ENCODE measurements around the gene ARFRP1. TPM values are rescaled to one million over a fixed set of nuclear protein-coding genes. Genes with fewer than 3 reads are reported as not detected.

ARFRP1 gene
- total RNA-seq, 1 donor from 2014 or later, result 66.0 TPM

DNA sequence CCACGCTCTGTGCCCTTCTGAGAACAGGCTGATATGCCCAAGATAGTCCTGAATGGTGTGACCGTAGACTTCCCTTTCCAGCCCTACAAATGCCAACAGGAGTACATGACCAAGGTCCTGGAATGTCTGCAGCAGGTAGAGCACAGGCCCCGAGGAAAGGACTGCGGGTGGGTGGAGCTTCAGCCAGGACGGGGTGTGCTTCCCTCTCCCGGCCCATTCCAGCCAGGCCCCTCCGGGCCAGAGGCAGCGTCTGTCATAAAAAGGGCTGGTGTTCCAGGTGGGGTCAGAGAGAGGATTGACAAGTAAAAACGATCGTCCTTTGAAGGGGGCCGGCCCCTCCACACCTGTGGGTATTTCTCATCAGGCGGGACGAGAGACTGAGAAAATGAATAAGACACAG, 48.4 kb downstream of the ARFRP1 start:
- ChIA-PET POLR2A (interaction anchor here (0.6 kb wide), 1 partner anchor 35 kb away, joined by 4 read pairs; no protein-coding TSS in a partner anchor), CTCF (no interaction called here)

DNA sequence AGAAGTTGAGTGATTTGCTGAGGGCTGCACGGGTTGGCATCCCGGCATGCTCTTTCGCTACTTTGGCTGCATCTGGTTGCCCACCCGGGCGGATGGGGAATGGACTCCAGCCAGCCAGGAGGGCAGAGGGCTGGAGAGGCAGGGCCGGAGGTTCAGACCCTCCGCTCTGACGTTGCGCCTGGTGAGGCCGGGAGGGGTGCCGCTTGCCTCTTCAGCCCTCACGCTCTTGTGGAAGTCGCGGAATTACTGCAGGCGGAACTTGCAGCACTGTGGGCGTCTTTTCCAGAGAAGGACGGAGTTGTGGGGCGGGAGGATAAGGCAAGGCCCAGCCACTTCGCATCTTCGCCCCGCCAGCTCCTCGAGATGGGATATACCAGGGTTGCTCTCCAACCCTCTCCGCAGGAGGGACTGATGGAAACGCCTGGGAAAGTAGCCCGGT, 49.0 kb downstream of the ARFRP1 start:
- ChIA-PET CTCF (interaction anchor here (0.8 to 3.2 kb wide), 5 partner anchors 17 to 322 kb away, joined by 3 to 19 read pairs (median 3); partner anchors contain the start of genes PRPF6, PTK6 and UCKL1), POLR2A (interaction anchor here (0.6 to 2.0 kb wide), 18 partner anchors 9 to 321 kb away, joined by 3 to 24 read pairs (median 5); partner anchors contain the start of genes ARFRP1, DNAJC5, GMEB2 and HELZ2)
- peaks cover 20% of the 10 kb centered on the region for H3K36me3 Mint-ChIP-seq (ENCODE audit: low read depth)
- peaks cover 24% of the 10 kb centered on the region for H3K4me1 Mint-ChIP-seq
- peak; percentile 15 for ATAC-seq (ENCODE audit: low read depth)
- H3K4me3 Mint-ChIP-seq, result peak overlapping the region; percentile 97
- TF ChIP-seq, protein P1, sequence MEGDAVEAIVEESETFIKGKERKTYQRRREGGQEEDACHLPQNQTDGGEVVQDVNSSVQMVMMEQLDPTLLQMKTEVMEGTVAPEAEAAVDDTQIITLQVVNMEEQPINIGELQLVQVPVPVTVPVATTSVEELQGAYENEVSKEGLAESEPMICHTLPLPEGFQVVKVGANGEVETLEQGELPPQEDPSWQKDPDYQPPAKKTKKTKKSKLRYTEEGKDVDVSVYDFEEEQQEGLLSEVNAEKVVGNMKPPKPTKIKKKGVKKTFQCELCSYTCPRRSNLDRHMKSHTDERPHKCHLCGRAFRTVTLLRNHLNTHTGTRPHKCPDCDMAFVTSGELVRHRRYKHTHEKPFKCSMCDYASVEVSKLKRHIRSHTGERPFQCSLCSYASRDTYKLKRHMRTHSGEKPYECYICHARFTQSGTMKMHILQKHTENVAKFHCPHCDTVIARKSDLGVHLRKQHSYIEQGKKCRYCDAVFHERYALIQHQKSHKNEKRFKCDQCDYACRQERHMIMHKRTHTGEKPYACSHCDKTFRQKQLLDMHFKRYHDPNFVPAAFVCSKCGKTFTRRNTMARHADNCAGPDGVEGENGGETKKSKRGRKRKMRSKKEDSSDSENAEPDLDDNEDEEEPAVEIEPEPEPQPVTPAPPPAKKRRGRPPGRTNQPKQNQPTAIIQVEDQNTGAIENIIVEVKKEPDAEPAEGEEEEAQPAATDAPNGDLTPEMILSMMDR (IDR thresholded peaks at IDR 0.05), result no peak
- peak overlapping the region; percentile 93 for H3K27ac Mint-ChIP-seq
- intact Hi-C loops (cut with micrococcal nuclease), result loop anchor here (1.0 to 10.0 kb wide), 9 partner anchors 16 to 324 kb away; partner anchors contain the start of genes ARFRP1, GMEB2, LIME1 and PPDPF
- no peak for DNase-seq
- H3K9me3 Mint-ChIP-seq, result no peaks in the 10 kb centered on the region
- peaks cover 3% of the 10 kb centered on the region for H3K27me3 Mint-ChIP-seq

More for the DNA sequence above, 48.4 kb downstream of the ARFRP1 start:
- H3K4me3 Mint-ChIP-seq, result peak overlapping the region; percentile 97
- peaks cover 3% of the 10 kb centered on the region for H3K27me3 Mint-ChIP-seq
- TF ChIP-seq, protein P1 (IDR thresholded peaks at IDR 0.05), result no peak
- ATAC-seq (ENCODE audit: low read depth) (no peak), DNase-seq (no peak)
- no peak overlapping the region for H3K27ac Mint-ChIP-seq
- intact Hi-C loops (cut with micrococcal nuclease), result loop anchor here (5.0 to 10.0 kb wide), 2 partner anchors 75 to 323 kb away; partner anchors contain the start of genes LIME1, PRPF6 and SLC2A4RG
- peaks cover 20% of the 10 kb centered on the region for H3K36me3 Mint-ChIP-seq (ENCODE audit: low read depth)
- peaks cover 20% of the 10 kb centered on the region for H3K4me1 Mint-ChIP-seq
- no peaks in the 10 kb centered on the region for H3K9me3 Mint-ChIP-seq

DNA sequence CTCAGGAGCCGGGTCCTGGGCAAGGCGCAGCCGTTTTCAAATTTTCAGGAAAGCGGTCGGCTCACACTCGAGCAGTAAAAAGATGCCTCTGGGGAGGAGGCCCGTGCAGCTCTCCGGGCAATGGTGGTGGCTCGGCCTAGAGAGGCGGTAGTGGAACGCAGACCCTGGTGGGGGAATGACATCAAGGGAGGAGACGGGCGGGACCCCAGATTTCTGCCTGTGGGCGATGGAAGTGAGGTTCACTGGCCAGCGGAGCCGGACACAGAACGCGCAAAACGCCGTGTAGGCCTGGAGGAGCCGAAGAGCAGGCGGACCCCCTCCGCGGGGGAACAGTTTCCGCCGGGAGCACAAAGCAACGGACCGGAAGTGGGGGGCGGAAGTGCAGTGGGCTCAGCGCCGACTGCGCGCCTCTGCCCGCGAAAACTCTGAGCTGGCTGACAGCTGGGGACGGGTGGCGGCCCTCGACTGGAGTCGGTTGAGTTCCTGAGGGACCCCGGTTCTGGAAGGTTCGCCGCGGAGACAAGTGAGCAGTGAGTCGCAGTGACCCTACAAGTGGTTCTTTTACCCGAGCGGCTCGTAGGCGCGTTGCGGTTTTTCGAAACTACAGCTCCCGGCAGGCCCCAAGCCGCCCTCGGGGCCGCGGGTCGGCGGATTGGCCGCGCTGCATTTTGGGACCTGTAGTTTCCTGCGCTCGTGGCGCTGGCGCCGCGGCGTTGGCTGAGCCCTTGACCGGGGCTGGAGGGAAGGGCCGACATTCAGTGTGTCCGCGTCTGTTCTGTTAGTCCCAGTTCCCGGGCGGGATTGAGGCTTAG, 49.6 kb downstream of the ARFRP1 start, which contains the start of gene RTEL1:
Gene RTEL1, plus strand, starts transcription at position 376 of the 812 bp plus-strand sequence. CDS start 1,091 bp downstream, outside the sequence.
- TF ChIP-seq, protein P1 (IDR thresholded peaks at IDR 0.05), result no peak
- intact Hi-C loops (cut with micrococcal nuclease), result loop anchor here (1.0 to 10.0 kb wide), 9 partner anchors 16 to 324 kb away; partner anchors contain the start of genes ARFRP1, GMEB2, LIME1 and PPDPF
- DNase-seq, result peak; percentile 95
- ATAC-seq (ENCODE audit: low read depth), result peak; percentile 88
- CTCF ChIA-PET, result interaction anchor here (0.8 to 3.2 kb wide), 5 partner anchors 17 to 322 kb away, joined by 3 to 19 read pairs (median 3); partner anchors contain the start of genes PRPF6, PTK6 and UCKL1
- Mint-ChIP-seq H3K27me3 (peaks cover 3% of the 10 kb centered on the region), H3K27ac (peak within 1 kb of the TSS; percentile 93), H3K4me3 (peak within 1 kb of the TSS; percentile 97), H3K4me1 (peaks cover 27% of the 10 kb centered on the region), H3K9me3 (no peaks in the 10 kb centered on the region), H3K36me3 (ENCODE audit: low read depth) (peaks cover 19% of the 10 kb centered on the region)
- POLR2A ChIA-PET, result interaction anchor here (0.6 to 2.0 kb wide), 18 partner anchors 9 to 321 kb away, joined by 3 to 24 read pairs (median 5); partner anchors contain the start of genes ARFRP1, DNAJC5, GMEB2 and HELZ2

DNA sequence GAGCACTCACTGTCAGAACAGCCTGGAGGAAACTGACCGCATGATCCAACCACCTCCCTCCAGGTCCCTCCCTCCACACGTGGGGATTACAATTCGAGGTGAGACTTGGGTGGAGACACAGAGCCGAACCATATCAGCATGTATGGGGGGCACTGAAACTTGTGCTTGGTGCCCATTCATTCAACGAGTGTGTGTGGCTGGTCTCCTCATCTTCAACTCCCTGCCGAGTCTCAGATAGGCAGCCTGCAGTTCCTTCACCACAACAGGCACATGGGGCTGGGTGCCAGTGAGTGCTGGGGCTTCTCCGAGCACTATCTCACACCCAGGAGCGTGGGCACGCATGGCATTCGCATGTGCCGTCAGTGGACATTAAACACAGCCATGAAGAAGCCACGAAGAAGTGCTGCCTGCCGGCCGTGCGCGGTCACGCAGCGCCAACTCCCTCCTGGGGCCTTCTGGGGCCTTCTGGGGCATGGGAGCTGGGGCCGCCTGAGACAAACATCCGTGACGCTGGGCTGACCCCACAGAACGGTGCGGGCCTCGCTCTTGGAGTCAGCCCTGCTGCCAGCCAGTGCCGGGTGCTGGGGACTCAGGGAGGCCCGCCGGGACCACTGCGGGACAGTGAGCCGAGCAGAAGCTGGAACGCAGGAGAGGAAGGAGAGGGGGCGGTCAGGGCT, 50.4 kb downstream of the ARFRP1 start:
- Mint-ChIP-seq H3K9me3 (no peaks in the 10 kb centered on the region), H3K36me3 (ENCODE audit: low read depth) (peaks cover 16% of the 10 kb centered on the region), H3K27ac (peak overlapping the region; percentile 93), H3K4me3 (peak overlapping the region; percentile 97), H3K4me1 (peaks cover 28% of the 10 kb centered on the region), H3K27me3 (peaks cover 3% of the 10 kb centered on the region)
- intact Hi-C loops (cut with micrococcal nuclease), result loop anchor here (5.0 to 10.0 kb wide), 2 partner anchors 77 to 325 kb away; partner anchors contain the start of genes LIME1, PRPF6 and SLC2A4RG
- ATAC-seq (ENCODE audit: low read depth) (no peak), DNase-seq (no peak)
- TF ChIP-seq, protein P1 (IDR thresholded peaks at IDR 0.05), result no peak
- POLR2A ChIA-PET, result interaction anchor here (1.0 to 2.0 kb wide), 13 partner anchors 10 to 207 kb away, joined by 3 to 24 read pairs (median 7); partner anchors contain the start of genes ARFRP1, GMEB2, HELZ2 and LIME1
- CTCF ChIA-PET, result interaction anchor here (3.2 kb wide), 1 partner anchor 16 kb away, joined by 19 read pairs; no protein-coding TSS in a partner anchor
